HG02884 (cell line): Measurements from ENCODE around the gene NFKB2.

ENCODE experiments used
- ATAC-seq: cut with Tn5 transposase; IDR thresholded peaks from one replicate; pipeline ENCODE4 v1.9.1; 2021; ENCODE audit warnings: mild to moderate bottlenecking, moderate library complexity; ENCODE audit not compliant: unreplicated experiment

NFKB2 gene

DNA sequence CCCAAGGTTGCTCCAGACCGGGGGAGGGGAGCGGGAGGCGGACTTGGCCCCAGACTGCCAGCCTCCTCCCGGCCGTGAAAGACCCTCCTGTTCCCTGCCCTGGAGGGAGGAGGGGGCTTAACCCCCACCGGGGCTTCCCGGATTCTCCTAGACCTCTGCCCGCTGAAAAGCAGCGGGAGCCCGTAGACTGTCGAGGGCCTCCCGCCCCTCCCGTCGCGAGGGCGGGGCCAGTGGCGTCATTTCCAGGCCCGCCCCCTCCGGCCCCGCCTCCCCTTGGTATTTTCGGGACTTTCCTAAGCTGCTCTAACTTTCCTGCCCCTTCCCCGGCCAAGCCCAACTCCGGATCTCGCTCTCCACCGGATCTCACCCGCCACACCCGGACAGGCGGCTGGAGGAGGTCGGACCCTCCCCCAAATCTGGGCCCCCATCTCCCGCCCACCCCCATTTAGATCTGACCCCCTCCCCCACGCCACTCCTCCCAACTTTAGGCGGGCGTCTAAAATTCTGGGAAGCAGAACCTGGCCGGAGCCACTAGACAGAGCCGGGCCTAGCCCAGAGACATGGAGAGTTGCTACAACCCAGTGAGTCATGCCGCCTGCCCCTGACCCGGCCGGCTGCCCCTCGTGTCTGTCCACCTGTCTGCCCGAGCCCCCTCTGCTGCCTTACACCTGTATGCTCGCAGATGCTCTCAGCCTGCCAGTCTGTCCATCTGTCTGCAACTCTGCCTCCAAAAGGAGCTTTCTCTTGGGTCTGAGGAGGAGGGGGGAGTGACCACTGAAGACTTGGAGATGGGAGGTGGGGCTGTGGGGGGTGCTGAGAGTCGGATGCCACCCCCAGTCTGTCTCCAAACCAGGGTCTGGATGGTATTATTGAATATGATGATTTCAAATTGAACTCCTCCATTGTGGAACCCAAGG lies at the start of gene NFKB2:
NFKB2 (plus strand) TSS at position 306 of the 917 bp plus-strand sequence; CDS start at position 561, 255 bp downstream.
- no peak for ATAC-seq

DNA sequence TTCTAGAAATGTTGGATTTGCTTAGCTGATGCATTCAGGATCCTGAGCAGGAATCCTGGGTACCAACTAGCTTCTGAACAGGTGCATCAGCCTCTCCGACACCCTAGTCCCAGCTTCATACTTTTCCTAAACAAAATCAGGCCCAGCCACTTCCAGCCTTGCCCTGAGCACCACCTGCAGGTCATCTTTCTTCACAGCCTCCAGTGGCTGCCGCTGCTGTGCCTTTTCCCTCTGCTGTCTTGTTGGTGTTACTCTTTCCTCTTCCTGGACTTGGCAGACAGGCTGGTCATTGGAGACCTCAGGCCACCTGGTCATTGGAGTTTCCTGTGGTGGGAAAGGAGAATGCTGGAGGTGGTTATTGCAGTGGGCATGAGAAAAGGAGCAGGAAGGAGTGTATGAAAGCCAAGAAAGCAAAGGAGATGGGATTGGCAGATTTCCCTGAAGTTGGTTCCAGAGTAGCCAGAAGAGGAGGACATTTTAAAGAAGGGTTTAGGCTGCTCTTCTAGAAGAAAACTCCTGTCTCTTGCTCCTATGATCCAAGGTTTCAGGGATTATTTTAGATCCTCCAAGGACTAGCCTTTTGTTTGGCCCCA lies 48.2 kb upstream of the NFKB2 start:
- ATAC-seq = no peak

DNA sequence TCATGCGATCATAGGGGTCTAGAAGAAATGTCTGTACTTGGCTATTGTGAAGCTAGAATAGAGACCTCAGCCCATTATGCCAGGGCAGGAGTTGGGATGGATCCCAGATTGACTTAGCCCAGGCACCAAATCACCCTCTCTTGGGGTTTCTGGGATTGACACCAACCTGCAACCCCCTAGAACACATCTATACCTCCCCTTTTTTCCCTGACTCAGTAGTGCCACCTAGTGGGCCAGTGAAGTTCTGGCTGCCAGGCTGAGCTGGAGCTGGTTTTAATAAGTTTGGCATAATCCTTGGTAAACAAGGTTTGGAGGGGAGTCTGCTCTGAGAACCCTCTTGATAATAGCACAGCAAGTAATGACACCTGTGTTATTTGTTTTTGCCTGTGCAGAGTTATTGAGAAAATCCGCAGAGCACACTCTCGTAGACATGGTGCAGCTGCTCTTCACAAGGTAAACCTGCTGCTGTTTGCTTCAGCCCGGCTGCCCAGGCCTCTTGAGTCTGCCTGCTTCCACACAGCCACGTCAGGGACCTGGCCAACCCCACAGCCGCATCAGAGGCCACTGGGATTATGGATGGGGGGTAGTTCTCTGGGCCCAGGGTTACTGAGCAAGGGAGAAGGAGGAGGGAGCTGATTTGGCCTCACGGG lies 43.3 kb upstream of the NFKB2 start:
- no peak for ATAC-seq

DNA sequence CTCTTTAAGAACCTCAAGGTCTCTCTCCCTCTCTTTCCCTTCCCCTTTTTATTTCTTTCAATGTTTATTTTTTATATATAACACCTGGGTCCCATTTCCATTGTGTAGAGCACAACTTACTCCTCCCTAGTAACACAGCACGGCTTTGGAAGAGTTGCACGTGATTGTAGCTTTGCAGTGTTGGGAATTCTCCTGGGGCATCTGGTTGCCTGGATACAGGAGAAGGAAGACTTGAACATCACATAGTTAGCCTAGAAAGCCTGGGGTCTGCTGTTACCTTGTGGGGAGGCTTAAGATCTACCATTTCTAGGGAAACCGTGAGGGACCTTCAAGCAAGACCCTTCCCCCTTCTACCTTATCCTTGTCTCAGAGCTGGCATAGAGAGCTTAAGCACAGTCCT lies 41.1 kb upstream of the NFKB2 start:
- no peak for ATAC-seq

DNA sequence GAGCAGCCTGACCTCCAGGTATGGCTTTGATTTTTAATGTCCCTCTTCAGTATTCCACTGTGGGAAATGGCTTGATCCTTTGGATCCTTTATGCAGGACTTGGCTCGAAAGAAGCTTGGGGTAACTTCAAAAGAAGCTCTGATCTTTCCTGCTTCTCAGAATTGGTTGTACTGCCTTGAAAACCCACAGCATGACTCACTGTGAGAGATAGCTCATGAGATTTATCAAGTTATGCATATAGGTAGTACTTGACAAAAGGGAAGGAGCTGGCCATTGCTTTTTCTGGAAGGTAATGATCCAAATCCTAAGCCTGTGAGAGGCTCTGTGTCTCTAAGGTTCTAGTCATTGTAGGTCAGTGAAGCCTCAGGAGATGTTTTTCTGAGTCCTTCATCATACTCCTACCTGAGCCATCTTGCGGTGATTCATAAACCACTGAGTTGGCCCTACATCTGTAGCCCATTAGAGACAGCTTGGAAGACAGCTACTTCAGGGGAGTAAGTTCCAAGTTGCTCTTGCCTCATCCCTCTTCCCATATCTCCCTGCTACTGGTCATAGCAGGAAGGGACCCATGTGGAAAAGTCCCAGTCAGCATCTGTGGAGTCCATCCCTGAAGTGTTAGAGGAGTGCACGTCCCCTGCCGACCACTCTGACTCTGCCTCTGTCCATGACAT lies 36.7 kb upstream of the NFKB2 start:
- ATAC-seq = no peak

DNA sequence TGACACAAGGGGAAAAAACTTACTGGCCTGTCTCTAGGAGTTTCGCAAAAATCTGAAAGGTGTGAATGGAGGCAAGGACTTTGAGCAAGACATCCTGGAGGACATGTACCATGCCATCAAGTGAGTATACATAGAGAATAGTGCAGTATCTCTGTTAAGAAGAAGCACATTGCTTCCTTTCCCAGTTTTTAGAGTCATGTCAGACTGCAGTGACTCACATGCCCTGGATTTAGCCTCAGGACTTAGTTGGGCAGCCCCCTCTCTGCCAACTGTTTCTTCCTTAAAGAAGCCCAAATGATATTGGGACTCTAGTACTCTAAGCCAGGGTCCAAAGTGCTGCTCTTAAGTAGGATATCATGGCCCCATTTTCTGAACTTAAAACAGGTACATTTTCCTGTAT lies 28.1 kb upstream of the NFKB2 start:
- no peak for ATAC-seq

DNA sequence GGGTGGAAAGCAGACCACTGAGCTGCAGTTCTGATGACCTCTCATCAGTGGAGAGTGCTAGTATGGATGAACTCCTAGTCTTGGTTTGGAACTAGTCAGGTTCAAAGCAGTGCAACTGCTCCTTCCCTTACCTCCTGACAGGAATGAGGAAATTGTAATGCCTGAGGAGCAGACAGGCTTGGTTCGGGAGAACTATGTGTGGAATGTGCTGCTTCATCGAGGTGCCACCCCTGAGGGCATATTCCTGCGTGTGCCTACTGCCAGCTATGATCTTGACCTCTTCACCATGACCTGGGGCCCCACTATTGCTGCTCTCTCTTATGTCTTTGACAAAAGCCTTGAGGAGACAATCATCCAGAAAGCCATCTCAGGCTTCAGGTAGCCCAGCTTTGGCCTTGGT lies 27.4 kb upstream of the NFKB2 start:
- no peak for ATAC-seq

DNA sequence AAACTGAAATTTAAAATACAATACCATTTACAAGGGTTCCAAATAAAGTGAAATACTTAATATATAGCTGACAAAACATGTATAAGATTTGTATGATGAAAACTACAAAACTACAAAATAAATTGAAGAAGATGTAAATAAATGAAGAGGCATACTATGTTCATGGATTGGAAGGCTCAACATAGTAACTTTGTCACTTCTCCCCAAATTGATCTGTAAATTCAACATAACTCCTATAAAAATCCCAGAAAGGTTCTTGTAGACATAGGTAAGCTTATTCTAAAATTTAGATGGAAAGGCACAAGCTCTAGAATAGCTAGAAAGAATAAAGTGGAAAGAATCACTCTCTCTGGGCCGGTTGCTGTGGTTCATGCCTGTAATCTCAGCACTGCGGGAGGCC lies 24.2 kb upstream of the NFKB2 start:
- ATAC-seq = no peak

DNA sequence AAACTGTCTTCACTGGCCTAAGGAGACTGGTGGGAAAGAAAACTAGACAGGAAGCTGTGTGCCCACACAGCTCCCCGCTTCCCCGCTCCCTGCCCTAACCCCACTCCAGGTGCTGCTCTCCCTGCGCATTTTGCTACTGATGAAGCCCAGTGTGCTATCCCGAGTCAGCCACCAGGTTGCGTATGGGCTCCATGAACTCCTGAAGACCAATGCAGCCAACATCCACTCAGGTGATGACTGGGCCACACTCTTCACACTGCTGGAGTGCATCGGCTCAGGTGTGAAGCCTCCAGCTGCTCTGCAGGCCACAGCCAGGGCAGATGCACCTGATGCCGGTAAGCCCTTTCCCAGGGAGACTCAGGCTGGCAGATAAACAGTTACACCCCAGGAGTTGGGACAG lies 20.3 kb upstream of the NFKB2 start:
- ATAC-seq = no peak

DNA sequence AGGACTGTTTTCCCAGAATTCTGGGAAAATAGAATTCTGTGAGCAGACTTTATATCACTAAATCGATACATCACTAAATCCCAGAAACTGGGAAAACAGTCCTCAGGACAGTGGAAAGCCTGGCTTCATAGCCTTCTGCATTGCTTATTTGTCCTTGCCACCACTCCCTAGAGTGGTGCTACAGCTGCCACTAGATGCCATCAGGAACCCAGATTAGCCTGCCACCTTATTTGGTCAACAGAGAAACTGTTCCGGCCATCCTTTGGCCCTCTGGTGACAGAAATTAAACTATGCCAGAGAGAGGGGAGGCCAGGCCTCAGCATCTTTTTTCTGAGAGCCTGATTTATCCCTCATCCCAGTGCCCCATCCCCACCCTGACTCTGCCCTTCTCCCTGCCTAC lies 19.6 kb upstream of the NFKB2 start:
- ATAC-seq = no peak

DNA sequence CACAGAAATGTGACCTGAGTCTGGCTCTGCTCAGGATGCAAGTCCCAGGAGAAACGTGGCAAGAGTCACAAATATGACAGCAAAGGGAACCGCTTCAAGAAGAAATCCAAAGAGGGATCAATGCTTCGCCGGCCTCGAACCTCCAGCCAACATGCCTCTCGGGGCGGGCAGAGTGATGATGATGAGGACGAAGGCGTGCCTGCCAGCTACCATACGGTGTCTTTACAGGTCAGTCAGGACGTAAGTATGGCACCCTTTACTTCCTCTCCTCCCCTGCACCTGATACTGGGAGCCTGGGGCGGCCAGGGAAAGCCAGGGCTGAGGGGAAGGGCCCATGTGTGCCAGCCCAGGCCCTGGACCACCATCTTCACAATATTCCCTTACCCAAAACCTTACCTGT lies 18.6 kb upstream of the NFKB2 start:
- no peak for ATAC-seq

DNA sequence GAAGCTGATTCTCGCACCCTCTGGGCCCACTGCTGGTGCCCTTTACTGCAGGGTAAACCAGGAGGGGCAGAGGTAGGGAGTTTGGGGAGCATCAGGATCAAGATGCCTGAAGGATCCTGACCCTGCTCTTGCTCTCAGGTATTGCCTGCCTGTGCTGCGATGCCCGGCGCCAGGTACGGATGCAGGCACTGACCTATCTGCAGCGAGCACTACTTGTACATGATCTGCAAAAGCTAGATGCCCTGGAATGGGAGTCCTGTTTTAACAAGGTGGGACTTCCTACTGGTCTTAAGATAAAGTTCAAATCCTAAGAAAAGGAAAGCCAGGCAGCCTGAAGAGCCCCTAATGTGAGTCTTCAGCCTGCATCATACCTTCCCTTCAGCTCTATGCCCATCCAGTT lies 16.1 kb upstream of the NFKB2 start:
- ATAC-seq = no peak

DNA sequence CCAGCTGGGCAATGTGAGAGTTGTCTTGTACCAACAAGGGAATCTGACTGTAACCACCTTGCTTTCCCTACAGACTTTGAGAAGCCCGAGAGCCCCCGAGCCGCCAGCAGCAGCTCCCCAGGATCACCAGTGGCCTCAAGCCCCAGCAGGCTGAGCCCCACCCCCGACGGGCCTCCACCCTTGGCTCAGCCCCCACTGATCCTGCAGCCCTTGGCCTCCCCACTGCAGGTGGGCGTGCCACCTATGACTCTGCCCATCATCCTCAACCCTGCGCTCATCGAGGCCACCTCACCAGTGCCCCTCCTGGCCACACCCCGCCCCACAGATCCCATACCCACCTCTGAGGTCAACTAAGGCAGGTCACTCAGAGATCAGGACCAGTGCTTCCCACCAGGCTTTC lies 13.5 kb upstream of the NFKB2 start:
- ATAC-seq = no peak

DNA sequence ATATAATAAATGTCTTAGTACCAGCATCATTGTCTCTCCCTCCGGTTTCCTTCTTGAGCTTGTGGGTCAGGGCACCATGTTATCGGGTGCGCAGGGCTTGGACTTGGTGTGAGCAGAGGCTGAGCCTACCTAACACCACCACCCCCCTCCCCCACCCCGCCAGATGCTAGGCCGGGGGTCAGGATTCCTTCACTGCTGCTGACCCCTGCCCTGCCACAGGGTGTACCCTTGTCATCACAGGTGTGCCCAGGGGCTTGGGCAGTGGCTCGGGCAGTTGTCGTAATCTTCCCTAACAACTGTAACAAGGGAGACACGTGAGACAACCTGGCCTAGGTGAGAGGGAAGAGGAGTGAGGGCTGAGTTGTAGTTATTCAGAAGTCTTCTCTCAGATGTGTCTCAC lies 12.6 kb upstream of the NFKB2 start:
- no peak for ATAC-seq

DNA sequence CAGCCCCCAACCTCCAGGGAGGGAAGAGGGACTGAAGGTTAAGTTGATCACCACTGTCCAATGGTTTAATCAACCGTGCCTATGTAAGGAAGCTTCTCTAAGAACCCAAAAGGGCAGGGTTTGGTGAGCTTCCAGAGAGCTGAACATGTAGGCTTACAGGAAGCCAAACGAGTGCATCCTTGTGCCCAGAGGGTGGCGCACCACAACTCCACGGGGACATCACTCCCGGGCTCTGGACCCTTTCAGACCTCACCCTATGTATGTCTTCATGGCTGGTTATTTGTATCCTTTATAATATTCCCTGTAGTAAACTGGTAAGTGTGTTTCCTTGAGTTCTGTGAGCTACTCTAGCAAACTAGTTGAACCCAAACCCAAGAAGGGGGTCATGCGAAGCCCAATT lies 11.5 kb upstream of the NFKB2 start:
- no peak for ATAC-seq

DNA sequence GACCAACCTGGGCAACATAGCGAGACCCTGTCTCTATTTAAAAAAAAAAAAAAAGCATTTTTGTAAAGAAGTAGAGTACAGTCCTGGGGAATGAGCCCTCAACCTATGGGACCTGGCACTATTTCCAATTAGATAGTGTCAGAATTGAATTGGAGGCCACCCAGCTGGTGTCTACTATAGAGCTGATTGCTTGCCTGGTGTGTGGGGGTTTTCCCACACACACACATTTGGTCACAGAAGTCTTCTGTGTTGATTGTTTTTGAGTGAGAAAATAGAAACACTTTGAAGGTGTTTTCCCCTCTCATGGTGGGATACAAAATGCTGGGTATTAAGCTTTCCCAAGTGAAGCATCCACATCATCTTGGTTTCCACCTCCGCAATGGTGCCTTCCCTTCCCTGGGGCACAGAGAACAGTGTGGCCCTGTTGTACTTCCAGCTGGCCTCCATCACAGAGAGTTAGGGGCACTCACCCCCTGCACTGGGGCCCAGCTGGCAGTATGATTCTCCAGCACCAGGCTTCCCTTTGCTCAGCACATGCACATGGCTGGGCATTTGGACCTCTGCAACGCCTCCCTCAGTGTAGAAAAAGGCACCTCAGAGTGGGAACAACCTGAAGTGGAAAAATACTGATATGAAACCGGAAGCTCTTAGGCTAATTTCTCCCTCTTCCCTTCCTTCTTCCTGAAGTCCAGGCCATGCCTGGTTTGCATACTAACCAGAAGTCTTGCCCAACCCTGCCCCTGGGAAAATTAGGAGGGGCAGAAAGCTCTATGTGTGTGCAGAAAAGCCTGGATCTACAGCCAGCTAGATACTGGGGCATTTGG lies 10.7 kb upstream of the NFKB2 start:
- no peak for ATAC-seq

DNA sequence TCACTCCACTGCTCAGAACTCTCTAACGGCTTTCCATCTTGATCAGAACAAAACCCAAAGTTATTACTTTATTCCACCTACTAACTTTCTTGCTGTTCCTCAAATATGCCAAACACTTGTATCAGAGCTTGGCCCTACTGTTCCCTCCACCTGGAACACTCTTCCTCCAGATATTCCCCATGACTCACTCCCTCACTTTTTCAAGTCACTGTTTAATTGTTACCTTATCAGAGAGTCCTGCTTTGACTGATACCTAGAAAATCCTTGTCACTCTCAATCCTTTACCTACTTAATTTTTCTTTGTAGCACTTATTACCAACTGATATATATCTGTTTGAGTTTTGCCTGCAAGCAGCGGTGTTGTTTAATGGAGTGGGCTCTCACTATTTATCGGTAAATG lies 5.6 kb upstream of the NFKB2 start:
- no peak for ATAC-seq

DNA sequence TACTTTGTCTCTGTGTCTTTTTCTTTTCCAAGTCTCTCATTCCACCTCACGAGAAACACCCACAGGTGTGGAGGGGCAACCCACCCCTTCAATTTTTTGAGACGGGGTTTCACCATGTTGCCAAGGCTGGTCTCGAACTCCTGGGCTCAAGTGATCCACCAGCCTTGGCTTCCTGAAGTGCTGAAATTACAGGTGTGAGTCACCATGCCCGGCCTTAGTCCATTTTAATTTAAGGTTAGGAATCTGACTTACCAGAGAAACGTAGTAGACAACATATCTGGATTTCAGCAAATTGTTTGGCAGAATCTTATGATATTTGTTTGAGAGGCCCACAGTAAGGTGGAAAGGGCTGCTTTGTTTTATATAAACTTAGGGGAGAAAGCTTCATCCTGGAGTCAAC lies 3.2 kb upstream of the NFKB2 start:
- ATAC-seq = no peak

DNA sequence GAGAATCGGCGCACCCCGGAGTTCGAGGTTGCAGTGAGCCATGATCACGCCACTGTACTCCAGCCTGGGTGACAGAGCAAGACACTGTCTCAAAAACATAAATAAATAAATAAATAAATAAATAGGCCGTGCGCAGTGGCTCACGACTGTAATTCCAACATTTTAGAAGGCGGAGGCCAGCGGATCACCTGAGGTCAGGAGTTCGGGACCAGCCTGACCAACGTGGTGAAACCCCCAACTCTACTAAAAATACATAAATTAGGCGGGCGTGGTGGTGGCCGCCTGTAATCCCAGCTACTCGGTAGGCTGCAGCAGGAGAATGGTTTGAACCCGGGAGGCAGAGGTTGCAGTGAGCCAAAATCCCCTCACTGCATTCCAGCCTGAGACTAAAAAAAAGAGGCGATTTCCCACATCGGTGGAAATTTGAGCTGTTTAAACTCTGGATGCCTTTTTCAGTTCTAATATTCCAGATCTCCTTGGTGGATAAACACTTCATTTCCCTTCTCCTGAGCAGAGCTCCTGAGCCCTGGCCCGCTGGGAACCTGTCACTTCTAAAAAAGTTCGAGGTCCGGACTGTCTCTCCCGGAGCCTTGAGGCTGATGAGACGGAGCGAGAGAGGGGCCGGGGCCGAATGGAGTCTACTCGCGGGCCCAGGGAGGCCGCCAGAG lies 2.0 kb upstream of the NFKB2 start:
- ATAC-seq = no peak
